ENCODE measurements around the gene KIF16B. TPM values are rescaled to one million over a fixed set of nuclear protein-coding genes. Genes with fewer than 3 reads are reported as not detected.
A peak's percentile ranks its signal among the peaks of the same experiment; 100 is the strongest.

The KIF16B gene
- total RNA-seq, 1 donor from 2014 or later, result 9.4 TPM

- TF ChIP-seq CTCF (conservative IDR thresholded peaks at IDR 0.05), result no peak
- no peak overlapping the region for H3K4me3 Mint-ChIP-seq
- DNase-seq (ENCODE audit: low read depth, low spot score), result no peak
- H3K9me3 Mint-ChIP-seq, result no peaks in the 10 kb centered on the region
- no peak overlapping the region for H3K27ac Mint-ChIP-seq (ENCODE audit: unreplicated experiment)
- H3K27me3 Mint-ChIP-seq (ENCODE audit: low read depth), result no peaks in the 10 kb centered on the region
- peaks cover 5% of the 10 kb centered on the region for H3K4me1 Mint-ChIP-seq
- H3K36me3 Mint-ChIP-seq (ENCODE audit: low read depth), result peaks cover 7% of the 10 kb centered on the region
These were observed 56.5 kb downstream of the KIF16B start for GRCh38 chr20:16516794-16517193.

- Mint-ChIP-seq H3K27ac (ENCODE audit: unreplicated experiment) (no peak overlapping the region), H3K4me3 (no peak overlapping the region), H3K9me3 (no peaks in the 10 kb centered on the region), H3K36me3 (ENCODE audit: low read depth) (no peaks in the 10 kb centered on the region), H3K4me1 (peaks cover 5% of the 10 kb centered on the region), H3K27me3 (ENCODE audit: low read depth) (no peaks in the 10 kb centered on the region)
- TF ChIP-seq CTCF (conservative IDR thresholded peaks at IDR 0.05), result no peak
- no peak for DNase-seq (ENCODE audit: low read depth, low spot score)
These were observed 58.2 kb downstream of the KIF16B start for GRCh38 chr20:16515046-16515445.

- H3K9me3 Mint-ChIP-seq, result no peaks in the 10 kb centered on the region
- H3K36me3 Mint-ChIP-seq (ENCODE audit: low read depth), result no peaks in the 10 kb centered on the region
- no peak for TF ChIP-seq CTCF (conservative IDR thresholded peaks at IDR 0.05)
- H3K27me3 Mint-ChIP-seq (ENCODE audit: low read depth), result no peaks in the 10 kb centered on the region
- H3K4me1 Mint-ChIP-seq, result peaks cover 5% of the 10 kb centered on the region
- no peak for DNase-seq (ENCODE audit: low read depth, low spot score)
- no peak overlapping the region for H3K4me3 Mint-ChIP-seq
- H3K27ac Mint-ChIP-seq (ENCODE audit: unreplicated experiment), result no peak overlapping the region
These were observed 59.1 kb downstream of the KIF16B start for GRCh38 chr20:16514140-16514539.

GRCh38 chr20:16505894-16506293 lies 67.4 kb downstream of the KIF16B start:
- Mint-ChIP-seq H3K36me3 (ENCODE audit: low read depth) (peaks cover 14% of the 10 kb centered on the region), H3K27ac (ENCODE audit: unreplicated experiment) (peak overlapping the region; percentile 10), H3K4me1 (no peaks in the 10 kb centered on the region), H3K27me3 (ENCODE audit: low read depth) (no peaks in the 10 kb centered on the region), H3K4me3 (no peak overlapping the region), H3K9me3 (no peaks in the 10 kb centered on the region)
- TF ChIP-seq CTCF (conservative IDR thresholded peaks at IDR 0.05), result no peak
- no peak for DNase-seq (ENCODE audit: low read depth, low spot score)

- Mint-ChIP-seq H3K36me3 (ENCODE audit: low read depth) (peaks cover 12% of the 10 kb centered on the region), H3K27ac (ENCODE audit: unreplicated experiment) (no peak overlapping the region), H3K27me3 (ENCODE audit: low read depth) (no peaks in the 10 kb centered on the region), H3K4me1 (no peaks in the 10 kb centered on the region), H3K9me3 (no peaks in the 10 kb centered on the region), H3K4me3 (no peak overlapping the region)
- DNase-seq (ENCODE audit: low read depth, low spot score), result no peak
- TF ChIP-seq CTCF (conservative IDR thresholded peaks at IDR 0.05), result no peak
These were observed 71.9 kb downstream of the KIF16B start for GRCh38 chr20:16501301-16501700.

GRCh38 chr20:16500197-16500596 lies 73.1 kb downstream of the KIF16B start:
- DNase-seq (ENCODE audit: low read depth, low spot score), result no peak
- Mint-ChIP-seq H3K4me1 (no peaks in the 10 kb centered on the region), H3K36me3 (ENCODE audit: low read depth) (peaks cover 12% of the 10 kb centered on the region), H3K9me3 (no peaks in the 10 kb centered on the region), H3K27me3 (ENCODE audit: low read depth) (no peaks in the 10 kb centered on the region), H3K27ac (ENCODE audit: unreplicated experiment) (no peak overlapping the region), H3K4me3 (no peak overlapping the region)
- no peak for TF ChIP-seq CTCF (conservative IDR thresholded peaks at IDR 0.05)
